Measurements from ENCODE around the gene ACTL7A.

DNA sequence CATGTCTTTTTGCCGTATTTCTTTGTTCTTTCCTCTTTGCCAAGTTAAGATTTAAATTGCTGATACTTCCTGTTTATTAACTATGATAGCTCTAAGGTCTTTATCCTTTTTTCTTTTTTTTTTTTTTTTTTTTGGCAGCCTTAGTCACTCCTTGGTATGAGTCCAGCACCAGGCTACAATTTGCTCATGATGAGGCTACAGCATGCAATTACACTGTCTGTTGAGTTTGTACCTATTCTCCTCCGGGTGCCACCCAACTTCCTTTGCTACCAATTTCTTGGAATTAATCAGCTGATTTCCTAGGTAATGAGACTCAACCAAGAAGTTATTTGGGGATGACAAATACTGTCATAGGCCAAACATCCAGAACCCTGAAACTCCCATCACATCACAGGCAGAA lies 31.8 kb upstream of the ACTL7A start:
- TF ChIP-seq, protein P1, sequence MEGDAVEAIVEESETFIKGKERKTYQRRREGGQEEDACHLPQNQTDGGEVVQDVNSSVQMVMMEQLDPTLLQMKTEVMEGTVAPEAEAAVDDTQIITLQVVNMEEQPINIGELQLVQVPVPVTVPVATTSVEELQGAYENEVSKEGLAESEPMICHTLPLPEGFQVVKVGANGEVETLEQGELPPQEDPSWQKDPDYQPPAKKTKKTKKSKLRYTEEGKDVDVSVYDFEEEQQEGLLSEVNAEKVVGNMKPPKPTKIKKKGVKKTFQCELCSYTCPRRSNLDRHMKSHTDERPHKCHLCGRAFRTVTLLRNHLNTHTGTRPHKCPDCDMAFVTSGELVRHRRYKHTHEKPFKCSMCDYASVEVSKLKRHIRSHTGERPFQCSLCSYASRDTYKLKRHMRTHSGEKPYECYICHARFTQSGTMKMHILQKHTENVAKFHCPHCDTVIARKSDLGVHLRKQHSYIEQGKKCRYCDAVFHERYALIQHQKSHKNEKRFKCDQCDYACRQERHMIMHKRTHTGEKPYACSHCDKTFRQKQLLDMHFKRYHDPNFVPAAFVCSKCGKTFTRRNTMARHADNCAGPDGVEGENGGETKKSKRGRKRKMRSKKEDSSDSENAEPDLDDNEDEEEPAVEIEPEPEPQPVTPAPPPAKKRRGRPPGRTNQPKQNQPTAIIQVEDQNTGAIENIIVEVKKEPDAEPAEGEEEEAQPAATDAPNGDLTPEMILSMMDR (IDR thresholded peaks at IDR 0.05) = no peak
- TF ChIP-seq POLR2A (IDR thresholded peaks at IDR 0.05) = no peak
